ENCODE measurements around the gene IDH2. TPM values are rescaled to one million over a fixed set of nuclear protein-coding genes. Genes with fewer than 3 reads are reported as not detected.

Gene IDH2
- total RNA-seq, 1 donor from 2014 or later, result 49.1 TPM

- H3K36me3 Mint-ChIP-seq (ENCODE audit: low read depth), result no peaks in the 10 kb centered on the region
- ChIA-PET POLR2A (interaction anchor here (1.0 to 1.6 kb wide), 4 partner anchors 62 to 205 kb away, joined by 3 to 6 read pairs (median 3); partner anchors contain the start of gene AP3S2), CTCF (interaction anchor here (0.8 to 1.6 kb wide), 6 partner anchors 11 to 201 kb away, joined by 3 to 6 read pairs (median 3); no protein-coding TSS in a partner anchor)
- no peaks in the 10 kb centered on the region for H3K9me3 Mint-ChIP-seq
- H3K4me3 Mint-ChIP-seq, result peak overlapping the region; percentile 89
- intact Hi-C loops (cut with micrococcal nuclease), result no loop called here
- H3K27ac Mint-ChIP-seq, result peak overlapping the region; percentile 83
- DNase-seq (no peak), ATAC-seq (ENCODE audit: low read depth) (no peak)
- peaks cover 70% of the 10 kb centered on the region for H3K4me1 Mint-ChIP-seq
- TF ChIP-seq CTCF (IDR thresholded peaks at IDR 0.05), result no peak
- H3K27me3 Mint-ChIP-seq, result no peaks in the 10 kb centered on the region
These were observed 3.0 kb downstream of the IDH2 start for GRCh38 chr15:90099072-90099867.

- ChIA-PET CTCF (interaction anchor here (1.0 kb wide), 1 partner anchor 199 kb away, joined by 3 read pairs; no protein-coding TSS in a partner anchor), POLR2A (no interaction called here)
- no peak for TF ChIP-seq CTCF (IDR thresholded peaks at IDR 0.05)
- Mint-ChIP-seq H3K27me3 (no peaks in the 10 kb centered on the region), H3K4me1 (peaks cover 68% of the 10 kb centered on the region), H3K36me3 (ENCODE audit: low read depth) (no peaks in the 10 kb centered on the region), H3K9me3 (no peaks in the 10 kb centered on the region), H3K27ac (peak overlapping the region; percentile 93), H3K4me3 (peak overlapping the region; percentile 68)
- peak; percentile 67 for ATAC-seq (ENCODE audit: low read depth)
- DNase-seq, result no peak
- intact Hi-C loops (cut with micrococcal nuclease), result loop anchor here (2.0 kb wide), 1 partner anchor 39 kb away; no protein-coding TSS in a partner anchor
These were observed 4.8 kb downstream of the IDH2 start for GRCh38 chr15:90097475-90097874.

- Mint-ChIP-seq H3K36me3 (ENCODE audit: low read depth) (peaks cover 6% of the 10 kb centered on the region), H3K9me3 (no peaks in the 10 kb centered on the region), H3K27me3 (no peaks in the 10 kb centered on the region), H3K4me3 (no peak overlapping the region), H3K27ac (peak overlapping the region; percentile 93), H3K4me1 (peaks cover 58% of the 10 kb centered on the region)
- no peak for TF ChIP-seq CTCF (IDR thresholded peaks at IDR 0.05)
- DNase-seq (no peak), ATAC-seq (ENCODE audit: low read depth) (no peak)
- intact Hi-C loops (cut with micrococcal nuclease), result no loop called here
- POLR2A ChIA-PET, result interaction anchor here (0.9 kb wide), 1 partner anchor 202 kb away, joined by 4 read pairs; the partner anchor contains the start of gene AP3S2
- CTCF ChIA-PET, result no interaction called here
These were observed 6.7 kb downstream of the IDH2 start for GRCh38 chr15:90095521-90095959.

- no peak overlapping the region for H3K4me3 Mint-ChIP-seq
- ATAC-seq (ENCODE audit: low read depth) (no peak), DNase-seq (no peak)
- CTCF ChIA-PET, result interaction anchor here (1.3 to 1.8 kb wide), 2 partner anchors 193 to 217 kb away, joined by 3 to 4 read pairs; no protein-coding TSS in a partner anchor
- POLR2A ChIA-PET, result interaction anchor here (0.5 kb wide), 1 partner anchor 18 kb away, joined by 3 read pairs; no protein-coding TSS in a partner anchor
- no peak for TF ChIP-seq CTCF (IDR thresholded peaks at IDR 0.05)
- peaks cover 42% of the 10 kb centered on the region for H3K36me3 Mint-ChIP-seq (ENCODE audit: low read depth)
- H3K27ac Mint-ChIP-seq, result no peak overlapping the region
- H3K9me3 Mint-ChIP-seq, result no peaks in the 10 kb centered on the region
- intact Hi-C loops (cut with micrococcal nuclease), result no loop called here
- peaks cover 21% of the 10 kb centered on the region for H3K4me1 Mint-ChIP-seq
- H3K27me3 Mint-ChIP-seq, result no peaks in the 10 kb centered on the region
These were observed 10.9 kb downstream of the IDH2 start for GRCh38 chr15:90091156-90091931.

Data from activated B cell treated with CpG ODN at 0.5 μM for 24 hours (primary cell).